Liver (tissue), 9 donors: ENCODE measurements around the gene SYK. TPM values are rescaled to one million over a fixed set of nuclear protein-coding genes. Genes with fewer than 3 reads are reported as not detected.

Experiments used
- DNase-seq: peaks from one replicate; pipeline ENCODE4 v3.0.0-alpha.2; 2017; ENCODE audit warnings: low spot score
- H3K27ac ChIP-seq, 2 donors: one replicate each; pipeline ENCODE4 v1.7.0; 2013; ENCODE audit warnings: inconsistent platforms in 2 of 2, low read length in 2 of 2, control low read depth in 1 of 2, low read depth in 1 of 2, mild to moderate bottlenecking in 1 of 2
- H3K27me3 ChIP-seq, 4 donors: one replicate each; pipeline versions ENCODE4 v1.6.1 to v1.7.0; 2013; ENCODE audit warnings: low read length in 3 of 4, inconsistent platforms in 1 of 4, mild to moderate bottlenecking in 1 of 4, moderate library complexity in 1 of 4; ENCODE audit not compliant: control insufficient read depth in 4 of 4, insufficient read depth in 4 of 4
- H3K36me3 ChIP-seq, 4 donors: one replicate each; pipeline versions ENCODE4 v1.6.1 to v1.7.0; 2013; ENCODE audit warnings: low read length in 3 of 4, mild to moderate bottlenecking in 3 of 4, low read depth in 1 of 4, moderate library complexity in 1 of 4; ENCODE audit not compliant: control insufficient read depth in 4 of 4, insufficient read depth in 3 of 4
- H3K4me1 ChIP-seq, 4 donors: one replicate each; pipeline versions ENCODE4 v1.6.1 to v1.7.0; 2013; ENCODE audit warnings: low read length in 3 of 4, mild to moderate bottlenecking in 3 of 4, moderate library complexity in 1 of 4; ENCODE audit not compliant: control insufficient read depth in 4 of 4, insufficient read depth in 4 of 4
- H3K4me3 ChIP-seq, 3 donors: one replicate each; pipeline versions ENCODE4 v1.6.1 to v1.7.0; 2013; ENCODE audit warnings: low read length in 3 of 3, control low read depth in 1 of 3, low read depth in 1 of 3, mild to moderate bottlenecking in 1 of 3
- H3K9ac ChIP-seq, 2 donors: one replicate each; pipeline ENCODE4 v1.7.0; 2013; ENCODE audit warnings: low read length in 2 of 2, mild to moderate bottlenecking in 2 of 2, moderate library complexity in 2 of 2, control low read depth in 1 of 2, low read depth in 1 of 2
- H3K9me3 ChIP-seq, 4 donors: one replicate each; pipeline versions ENCODE4 v1.6.1 to v1.7.0; 2013; ENCODE audit warnings: low read length in 3 of 4; ENCODE audit not compliant: control insufficient read depth in 4 of 4
- EGR1 ChIP-seq, 2 donors: IDR thresholded peaks; 2 replicates each; pipeline ENCODE4 v1.6.1; 2016 to 2018; ENCODE audit warnings: antibody characterized with exemption in 2 of 2, low read depth in 2 of 2
- FOXA1 ChIP-seq: IDR thresholded peaks from 2 replicates; pipeline ENCODE4 v1.6.1; 2016; ENCODE audit warnings: antibody characterized with exemption
- FOXA2 ChIP-seq: IDR thresholded peaks from 2 replicates; pipeline ENCODE4 v1.6.1; 2016; ENCODE audit warnings: antibody characterized with exemption
- GABPA ChIP-seq, 2 donors: IDR thresholded peaks in 1 of 2; conservative IDR thresholded peaks in 1 of 2; 2 replicates each; pipeline ENCODE4 v1.6.1; 2016; ENCODE audit warnings: antibody characterized with exemption in 2 of 2, mild to moderate bottlenecking in 1 of 2, moderate library complexity in 1 of 2
- HNF4A ChIP-seq, 2 donors: conservative IDR thresholded peaks; 2 replicates each; pipeline ENCODE4 v1.6.1; 2016; ENCODE audit warnings: antibody characterized with exemption in 2 of 2, mild to moderate bottlenecking in 2 of 2
- HNF4G ChIP-seq: IDR thresholded peaks from 2 replicates; pipeline ENCODE4 v1.6.1; 2016; ENCODE audit warnings: antibody characterized with exemption
- JUND ChIP-seq, 2 donors: IDR thresholded peaks; 2 replicates each; pipeline ENCODE4 v1.6.1; 2016; ENCODE audit warnings: antibody characterized with exemption in 2 of 2
- NR2F2 ChIP-seq: IDR thresholded peaks from 2 replicates; pipeline ENCODE4 v1.6.1; 2016; ENCODE audit warnings: antibody characterized with exemption
- RAD21 ChIP-seq, 2 donors: IDR thresholded peaks; 2 replicates each; pipeline ENCODE4 v1.6.1; 2016; ENCODE audit warnings: antibody characterized with exemption in 2 of 2, mild to moderate bottlenecking in 2 of 2
- RXRA ChIP-seq, 2 donors: IDR thresholded peaks; 2 replicates each; pipeline ENCODE4 v1.6.1; 2017 to 2018; ENCODE audit warnings: antibody characterized with exemption in 2 of 2, mild to moderate bottlenecking in 1 of 2
- SP1 ChIP-seq: IDR thresholded peaks from 2 replicates; pipeline ENCODE4 v1.6.1; 2018; ENCODE audit warnings: antibody characterized with exemption, mild to moderate bottlenecking
- TAF1 ChIP-seq: conservative IDR thresholded peaks from 2 replicates; pipeline ENCODE4 v1.6.1; 2016; ENCODE audit warnings: antibody characterized with exemption, mild to moderate bottlenecking
- YY1 ChIP-seq: IDR thresholded peaks from 2 replicates; pipeline ENCODE4 v1.6.1; 2016; ENCODE audit warnings: antibody characterized with exemption, mild to moderate bottlenecking
- WGBS: extraction: QIAGEN DNeasy Blood & Tissue Kit; methylation state at CpG from one replicate; pipeline ENCODE4 v1.1.7; 2013; 5-methylcytosine and 5-hydroxymethylcytosine counted together
- polyA plus RNA-seq, 2 donors: library from polyadenylated mRNA; stranded (reverse) in 1 of 2; unstranded in 1 of 2; fragments of 200-250 nt in 1 of 2; fragments of >200 nt in 1 of 2; fragmentation: Nextera tagmentation in 1 of 2; extraction: Ambion mirVana in 1 of 2; gene quantifications; one replicate each; pipeline versions ENCODE4 v1.2.1 to v1.2.3, GENCODE V29; 2013 to 2015
- total RNA-seq, 2 donors: library from RNA; depleted of rRNA; stranded (reverse); fragments of >200 nt; gene quantifications; one replicate each; pipeline ENCODE4 v1.2.3, GENCODE V29; 2014
- TF ChIP-seq, protein P1 (sequence below): IDR thresholded peaks from 2 replicates; pipeline ENCODE4 v1.6.1; 2016; ENCODE audit warnings: antibody characterized with exemption
- TF ChIP-seq, protein P2 (sequence below): IDR thresholded peaks from 2 replicates; pipeline ENCODE4 v1.6.1; 2016; ENCODE audit warnings: antibody characterized with exemption
- TF ChIP-seq, protein P3 (sequence below): IDR thresholded peaks from 2 replicates; pipeline ENCODE4 v1.6.1; 2016; ENCODE audit warnings: antibody characterized with exemption, mild to moderate bottlenecking
- donor health status: healthy.
- donor health status: healthy.
- donor health status: healthy.
- donor health status: healthy.
- donor health status: healthy.

The SYK gene
- total and polyA plus RNA-seq, 4 donors: 2.0 to 15.4 (median 4.1) TPM

DNA sequence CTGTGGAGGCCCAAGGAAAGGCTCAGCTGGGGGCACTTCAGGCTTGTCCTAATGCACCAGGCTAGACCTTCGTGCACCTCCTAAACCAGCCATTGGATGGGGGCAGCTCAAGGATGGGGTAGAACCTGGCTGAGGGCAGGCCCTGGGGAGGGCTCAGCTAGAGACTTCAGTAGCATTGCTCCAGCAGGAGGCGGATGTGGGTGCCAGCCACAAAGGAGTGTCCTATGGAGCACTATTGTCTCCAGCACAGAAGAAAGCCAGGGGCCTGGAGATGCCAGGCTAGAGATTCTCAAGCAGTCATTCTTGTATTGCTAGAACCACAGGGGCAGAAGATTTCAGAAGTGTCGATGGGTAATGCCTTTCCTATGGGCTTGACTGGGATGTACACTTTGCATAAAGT, 131.8 kb downstream of the SYK start:
- Histone ChIP-seq H3K4me1 (no peaks in the 10 kb centered on the region), H3K9ac (no peak overlapping the region), H3K27ac (no peak overlapping the region), H3K27me3 (peaks cover 0 to 3% (median 0%) of the 10 kb centered on the region in 4 donors), H3K9me3 (no peaks in the 10 kb centered on the region), H3K36me3 (no peaks in the 10 kb centered on the region), H3K4me3 (no peak overlapping the region)
- TF ChIP-seq SP1 (no peak), RXRA (IDR thresholded peaks at IDR 0.05) (no peak), RAD21 (IDR thresholded peaks at IDR 0.05) (no peak), HNF4A (conservative IDR thresholded peaks at IDR 0.05) (no peak), JUND (IDR thresholded peaks at IDR 0.05) (no peak)
- TF ChIP-seq, protein P1, sequence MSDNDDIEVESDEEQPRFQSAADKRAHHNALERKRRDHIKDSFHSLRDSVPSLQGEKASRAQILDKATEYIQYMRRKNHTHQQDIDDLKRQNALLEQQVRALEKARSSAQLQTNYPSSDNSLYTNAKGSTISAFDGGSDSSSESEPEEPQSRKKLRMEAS: no peak
- TF ChIP-seq, protein P2, sequence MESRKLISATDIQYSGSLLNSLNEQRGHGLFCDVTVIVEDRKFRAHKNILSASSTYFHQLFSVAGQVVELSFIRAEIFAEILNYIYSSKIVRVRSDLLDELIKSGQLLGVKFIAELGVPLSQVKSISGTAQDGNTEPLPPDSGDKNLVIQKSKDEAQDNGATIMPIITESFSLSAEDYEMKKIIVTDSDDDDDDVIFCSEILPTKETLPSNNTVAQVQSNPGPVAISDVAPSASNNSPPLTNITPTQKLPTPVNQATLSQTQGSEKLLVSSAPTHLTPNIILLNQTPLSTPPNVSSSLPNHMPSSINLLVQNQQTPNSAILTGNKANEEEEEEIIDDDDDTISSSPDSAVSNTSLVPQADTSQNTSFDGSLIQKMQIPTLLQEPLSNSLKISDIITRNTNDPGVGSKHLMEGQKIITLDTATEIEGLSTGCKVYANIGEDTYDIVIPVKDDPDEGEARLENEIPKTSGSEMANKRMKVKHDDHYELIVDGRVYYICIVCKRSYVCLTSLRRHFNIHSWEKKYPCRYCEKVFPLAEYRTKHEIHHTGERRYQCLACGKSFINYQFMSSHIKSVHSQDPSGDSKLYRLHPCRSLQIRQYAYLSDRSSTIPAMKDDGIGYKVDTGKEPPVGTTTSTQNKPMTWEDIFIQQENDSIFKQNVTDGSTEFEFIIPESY: no peak
- no peak for DNase-seq
- 73% methylated on average over 3 of the region's 3 CpGs for WGBS

DNA sequence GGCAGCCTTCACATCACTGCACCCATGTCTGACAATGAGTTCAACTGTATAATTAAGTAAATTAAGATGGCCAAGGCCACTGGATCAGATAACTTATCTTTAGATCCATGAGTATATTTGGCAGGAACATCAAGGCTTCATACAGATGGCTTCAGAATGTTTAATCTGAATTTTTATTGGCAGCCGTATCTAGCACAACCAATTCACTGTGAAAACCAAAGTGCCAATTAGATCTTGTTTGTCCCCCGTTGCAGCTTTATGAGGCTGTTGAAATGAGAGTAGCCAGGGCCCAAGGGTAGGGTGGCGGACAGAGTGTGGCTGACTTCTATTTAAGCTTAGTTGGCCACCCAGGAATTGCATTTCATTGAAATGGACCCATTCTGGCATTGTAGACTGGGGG, 137.7 kb downstream of the SYK start:
- 89% methylated on average over 3 of the region's 3 CpGs for WGBS
- Histone ChIP-seq H3K9ac (no peak overlapping the region), H3K27ac (no peak overlapping the region), H3K27me3 (no peaks in the 10 kb centered on the region), H3K4me1 (no peaks in the 10 kb centered on the region), H3K36me3 (no peaks in the 10 kb centered on the region), H3K9me3 (peaks cover 0 to 2% (median 0%) of the 10 kb centered on the region in 4 donors), H3K4me3 (no peak overlapping the region)
- no peak for TF ChIP-seq TAF1
- no peak for TF ChIP-seq RAD21 (IDR thresholded peaks at IDR 0.05)
- TF ChIP-seq, protein P2: no peak
- no peak for TF ChIP-seq FOXA1
- TF ChIP-seq YY1: no peak
- no peak for TF ChIP-seq FOXA2
- TF ChIP-seq EGR1 (IDR thresholded peaks at IDR 0.05; ENCODE audit: low read depth in 2 of 2): no peak
- TF ChIP-seq HNF4A (conservative IDR thresholded peaks at IDR 0.05): no peak
- TF ChIP-seq JUND (IDR thresholded peaks at IDR 0.05): no peak
- TF ChIP-seq GABPA (IDR thresholded peaks at IDR 0.05 in 1 of 2, conservative IDR thresholded peaks at IDR 0.05 in 1 of 2): no peak
- no peak for TF ChIP-seq NR2F2
- TF ChIP-seq HNF4G: no peak
- DNase-seq: no peak

- Histone ChIP-seq H3K27ac (no peak overlapping the region), H3K4me1 (no peaks in the 10 kb centered on the region), H3K9me3 (peaks cover 0 to 2% (median 0%) of the 10 kb centered on the region in 4 donors), H3K27me3 (no peaks in the 10 kb centered on the region), H3K4me3 (no peak overlapping the region), H3K36me3 (no peaks in the 10 kb centered on the region), H3K9ac (no peak overlapping the region)
- TF ChIP-seq TAF1: no peak
- TF ChIP-seq, protein P3, sequence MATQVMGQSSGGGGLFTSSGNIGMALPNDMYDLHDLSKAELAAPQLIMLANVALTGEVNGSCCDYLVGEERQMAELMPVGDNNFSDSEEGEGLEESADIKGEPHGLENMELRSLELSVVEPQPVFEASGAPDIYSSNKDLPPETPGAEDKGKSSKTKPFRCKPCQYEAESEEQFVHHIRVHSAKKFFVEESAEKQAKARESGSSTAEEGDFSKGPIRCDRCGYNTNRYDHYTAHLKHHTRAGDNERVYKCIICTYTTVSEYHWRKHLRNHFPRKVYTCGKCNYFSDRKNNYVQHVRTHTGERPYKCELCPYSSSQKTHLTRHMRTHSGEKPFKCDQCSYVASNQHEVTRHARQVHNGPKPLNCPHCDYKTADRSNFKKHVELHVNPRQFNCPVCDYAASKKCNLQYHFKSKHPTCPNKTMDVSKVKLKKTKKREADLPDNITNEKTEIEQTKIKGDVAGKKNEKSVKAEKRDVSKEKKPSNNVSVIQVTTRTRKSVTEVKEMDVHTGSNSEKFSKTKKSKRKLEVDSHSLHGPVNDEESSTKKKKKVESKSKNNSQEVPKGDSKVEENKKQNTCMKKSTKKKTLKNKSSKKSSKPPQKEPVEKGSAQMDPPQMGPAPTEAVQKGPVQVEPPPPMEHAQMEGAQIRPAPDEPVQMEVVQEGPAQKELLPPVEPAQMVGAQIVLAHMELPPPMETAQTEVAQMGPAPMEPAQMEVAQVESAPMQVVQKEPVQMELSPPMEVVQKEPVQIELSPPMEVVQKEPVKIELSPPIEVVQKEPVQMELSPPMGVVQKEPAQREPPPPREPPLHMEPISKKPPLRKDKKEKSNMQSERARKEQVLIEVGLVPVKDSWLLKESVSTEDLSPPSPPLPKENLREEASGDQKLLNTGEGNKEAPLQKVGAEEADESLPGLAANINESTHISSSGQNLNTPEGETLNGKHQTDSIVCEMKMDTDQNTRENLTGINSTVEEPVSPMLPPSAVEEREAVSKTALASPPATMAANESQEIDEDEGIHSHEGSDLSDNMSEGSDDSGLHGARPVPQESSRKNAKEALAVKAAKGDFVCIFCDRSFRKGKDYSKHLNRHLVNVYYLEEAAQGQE: no peak
- TF ChIP-seq YY1: no peak
- 75% methylated on average over 1 of the region's 1 CpG for WGBS
- no peak for DNase-seq
Measured at GRCh38 chr9:90940280-90940679, 138.7 kb downstream of the SYK start.
